IMR-90 (cell line): ENCODE data around the gene TNRC6C. TPM values are rescaled to one million over a fixed set of nuclear protein-coding genes. Genes with fewer than 3 reads are reported as not detected.
A peak's percentile ranks its signal among the peaks of the same experiment; 100 is the strongest.

ENCODE experiments used
- ATAC-seq: fragments of 200-7000 bp; cut with Tn5 transposase; 2 replicates; pipeline ENCODE4 v1.9.1; 2020; ENCODE audit warnings: low read depth, mild to moderate bottlenecking, moderate library complexity
- BruUV-seq: library from RNA; stranded (reverse); fragments of 400-500 nt; replicated peaks from 2 replicates; lab custom pipeline; 2021; lab: Mats Ljungman, UMichigan
- CTCF ChIA-PET: fragments of 300-600 bp; formaldehyde crosslinking; extraction: SDS; loops from one replicate; lab custom pipeline; 2021; ENCODE audit warnings: antibody characterized with exemption; lab: Yijun Ruan, JAX
- POLR2A ChIA-PET: fragments of 300-600 bp; sonication (Branson Sonifier 250); formaldehyde crosslinking; loops from one replicate; lab custom pipeline; 2022; ENCODE audit warnings: antibody characterized with exemption; ENCODE audit not compliant: unreplicated experiment; lab: Charles Lee
- DNase-seq: peaks from one replicate; pipeline ENCODE4 v3.0.0; 2013
- H2AFZ ChIP-seq: replicated peaks from 2 replicates; pipeline ENCODE3; 2013; ENCODE audit warnings: low read length, mild to moderate bottlenecking; ENCODE audit not compliant: poor library complexity
- H2AK5ac ChIP-seq: 2 replicates; pipeline ENCODE4 v1.6.1; 2013; ENCODE audit warnings: low read depth, low read length, inconsistent platforms
- H2AK9ac ChIP-seq: replicated peaks from 2 replicates; pipeline ENCODE3; 2013; ENCODE audit warnings: mild to moderate bottlenecking, low read depth, low read length, moderate library complexity; ENCODE audit not compliant: poor library complexity
- H2BK120ac ChIP-seq: 2 replicates; pipeline ENCODE4 v1.6.1; 2013; ENCODE audit warnings: low read depth, low read length, inconsistent platforms
- H2BK15ac ChIP-seq: 3 replicates; pipeline ENCODE4 v1.6.1; 2013; ENCODE audit warnings: low read depth, low read length, inconsistent platforms
- H2BK20ac ChIP-seq: 2 replicates; pipeline ENCODE4 v1.6.1; 2013; ENCODE audit warnings: low read depth, mild to moderate bottlenecking, inconsistent platforms, low read length, moderate library complexity
- H2BK5ac ChIP-seq: 2 replicates; pipeline ENCODE4 v1.6.1; 2013; ENCODE audit warnings: mild to moderate bottlenecking, low read depth, low read length, inconsistent platforms; ENCODE audit not compliant: poor library complexity, severe bottlenecking
- H3K14ac ChIP-seq: replicated peaks from 2 replicates; pipeline ENCODE4 v1.6.1; 2013; ENCODE audit warnings: low read depth, low read length, inconsistent platforms
- H3K18ac ChIP-seq: 2 replicates; pipeline ENCODE4 v1.6.1; 2013; ENCODE audit warnings: low read depth, low read length, control low read depth
- H3K23ac ChIP-seq: 2 replicates; pipeline ENCODE4 v1.6.1; 2013; ENCODE audit warnings: low read depth, low read length, inconsistent platforms
- H3K27ac ChIP-seq: 2 replicates; pipeline ENCODE4 v1.5.1; 2013; ENCODE audit warnings: mild to moderate bottlenecking, control low read depth, low read length; ENCODE audit not compliant: insufficient read depth
- H3K27me3 ChIP-seq: 2 replicates; pipeline ENCODE4 v1.6.1; 2013; ENCODE audit warnings: low read length; ENCODE audit not compliant: control insufficient read depth, insufficient read depth
- H3K36me3 ChIP-seq: 2 replicates; pipeline ENCODE4 v1.6.1; 2013; ENCODE audit warnings: low read length, mixed read lengths; ENCODE audit not compliant: control insufficient read depth, insufficient read depth
- H3K4ac ChIP-seq: 2 replicates; pipeline ENCODE4 v1.6.1; 2013; ENCODE audit warnings: low read depth, low read length, inconsistent platforms
- H3K4me1 ChIP-seq: 2 replicates; pipeline ENCODE4 v1.6.1; 2013; ENCODE audit warnings: low read length, mixed read lengths; ENCODE audit not compliant: control insufficient read depth, insufficient read depth
- H3K4me2 ChIP-seq: 2 replicates; pipeline ENCODE4 v1.6.1; 2013; ENCODE audit warnings: low read depth, mild to moderate bottlenecking, control low read depth, low read length, moderate library complexity
- H3K4me3 ChIP-seq: 2 replicates; pipeline ENCODE4 v1.5.1; 2013; ENCODE audit warnings: low read depth, mild to moderate bottlenecking, control low read depth, low read length, moderate library complexity; ENCODE audit not compliant: insufficient read depth
- H3K56ac ChIP-seq: 2 replicates; pipeline ENCODE4 v1.6.1; 2013; ENCODE audit warnings: low read length, inconsistent platforms; ENCODE audit not compliant: insufficient read depth; ENCODE audit errors: extremely low read depth
- H3K79me1 ChIP-seq, 2 experiments: 2 replicates each; pipeline ENCODE4 v1.6.1; 2013; ENCODE audit warnings: low read length in 2 of 2, inconsistent platforms in 1 of 2, low read depth in 1 of 2
- H3K9ac ChIP-seq: 2 replicates; pipeline ENCODE4 v1.6.1; 2013; ENCODE audit warnings: low read depth, low read length, control low read depth
- H3K9me1 ChIP-seq: 2 replicates; pipeline ENCODE4 v1.6.1; 2013; ENCODE audit warnings: low read length, inconsistent platforms; ENCODE audit not compliant: insufficient read depth
- H3K9me3 ChIP-seq: 2 replicates; pipeline ENCODE4 v1.6.1; 2013; ENCODE audit warnings: low read length; ENCODE audit not compliant: control insufficient read depth, insufficient read depth
- H4K20me1 ChIP-seq: 2 replicates; pipeline ENCODE4 v1.6.1; 2013; ENCODE audit warnings: low read length, inconsistent platforms; ENCODE audit not compliant: insufficient read depth
- H4K5ac ChIP-seq: 2 replicates; pipeline ENCODE4 v1.6.1; 2013; ENCODE audit warnings: mild to moderate bottlenecking, low read depth, low read length, control low read depth
- H4K8ac ChIP-seq, 2 experiments: 2 replicates each; pipeline ENCODE4 v1.6.1; 2013; ENCODE audit warnings: low read depth in 2 of 2, low read length in 2 of 2, control low read depth in 1 of 2, inconsistent platforms in 1 of 2
- H4K91ac ChIP-seq: 2 replicates; pipeline ENCODE4 v1.6.1; 2013; ENCODE audit warnings: low read depth, low read length, inconsistent platforms; ENCODE audit not compliant: insufficient read depth
- BHLHE40 ChIP-seq: fragments of 150-350 bp; IDR thresholded peaks from 2 replicates; pipeline ENCODE4 v1.6.1; 2016; ENCODE audit warnings: mild to moderate bottlenecking, low read depth, low read length
- CEBPB ChIP-seq: IDR thresholded peaks from 2 replicates; pipeline ENCODE4 v1.6.1; 2012; ENCODE audit warnings: low read depth, low read length, improper control_type of control experiment
- CHD1 ChIP-seq: IDR thresholded peaks from 2 replicates; pipeline ENCODE4 v1.6.1; 2012; ENCODE audit warnings: low read depth, low read length, improper control_type of control experiment
- FOS ChIP-seq: fragments of 150-350 bp; IDR thresholded peaks from 2 replicates; pipeline ENCODE4 v1.6.1; 2016; ENCODE audit warnings: low read depth, low read length
- MAFK ChIP-seq: IDR thresholded peaks from 2 replicates; pipeline ENCODE4 v1.6.1; 2012; ENCODE audit warnings: low read depth, low read length, improper control_type of control experiment
- MAZ ChIP-seq: IDR thresholded peaks from 2 replicates; pipeline ENCODE4 v1.6.1; 2012; ENCODE audit warnings: low read depth, mild to moderate bottlenecking, low read length, improper control_type of control experiment, moderate library complexity, borderline replicate concordance
- MXI1 ChIP-seq: IDR thresholded peaks from 2 replicates; pipeline ENCODE4 v1.6.1; 2012; ENCODE audit warnings: low read depth, mild to moderate bottlenecking, low read length, moderate library complexity, borderline replicate concordance
- NFE2L2 ChIP-seq: fragments of 150-350 bp; IDR thresholded peaks from 2 replicates; pipeline ENCODE4 v1.6.1; 2016; ENCODE audit warnings: low read depth, mild to moderate bottlenecking, low read length
- POLR2A ChIP-seq: IDR thresholded peaks from 2 replicates; pipeline ENCODE4 v1.6.1; 2012; ENCODE audit warnings: mild to moderate bottlenecking, low read depth, low read length
- RAD21 ChIP-seq: IDR thresholded peaks from 2 replicates; pipeline ENCODE4 v1.6.1; 2012; ENCODE audit warnings: low read length, improper control_type of control experiment
- RCOR1 ChIP-seq: IDR thresholded peaks from 2 replicates; pipeline ENCODE4 v1.6.1; 2012; ENCODE audit warnings: mild to moderate bottlenecking, low read length, improper control_type of control experiment; ENCODE audit not compliant: insufficient replicate concordance
- RFX5 ChIP-seq: IDR thresholded peaks from 2 replicates; pipeline ENCODE4 v1.8.0; 2012; ENCODE audit warnings: low read depth, mild to moderate bottlenecking, low read length, moderate library complexity
- SMC3 ChIP-seq: fragments of 150-350 bp; IDR thresholded peaks from 2 replicates; pipeline ENCODE4 v1.6.1; 2016; ENCODE audit warnings: low read depth, mild to moderate bottlenecking, antibody characterized with exemption, low read length, moderate library complexity
- WGBS, 2 experiments: methylation state at CpG; one replicate each; pipeline versions ENCODE4 v1.1.5 to v1.1.7; 2013; ENCODE audit warnings: missing lambda C conversion rate in 2 of 2; ENCODE audit not compliant: insufficient read length in 1 of 2; ENCODE audit errors: extremely low coverage in 2 of 2; 5-methylcytosine and 5-hydroxymethylcytosine counted together
- dilution Hi-C: fragments of 300-500 bp; cut with HindIII; formaldehyde crosslinking; loops from one replicate; pipeline ENCODE4 v1.14.3; 2018; ENCODE audit warnings: low sequenced_read_pairs; ENCODE audit not compliant: unreplicated experiment
- in situ Hi-C: fragments of 300-500 bp; cut with MboI; formaldehyde crosslinking; loops from 3 replicates; pipeline ENCODE4 v1.14.3; 2019; ENCODE audit warnings: low sequenced_read_pairs, inconsistent platforms, mixed read lengths
- intact Hi-C: fragments of 100-400 bp; cut with micrococcal nuclease; formaldehyde crosslinking; loops from 2 replicates; pipeline ENCODE4 v1.10.0; 2022
- polyA plus RNA-seq, 3 experiments: library from polyadenylated mRNA; depleted of rRNA; stranded (reverse); fragments of >200 nt; gene quantifications; 2 replicates each; pipeline ENCODE4 v1.2.3, GENCODE V29; 2012; ENCODE audit warnings: low replicate concordance in 1 of 3
- total RNA-seq: library from RNA; depleted of rRNA; stranded (reverse); fragments of >200 nt; gene quantifications from 2 replicates; pipeline ENCODE4 v1.2.3, GENCODE V29; 2012
- TF ChIP-seq, protein P1 (sequence below): fragments of 150-350 bp; IDR thresholded peaks from 2 replicates; pipeline ENCODE4 v1.6.1; 2017; ENCODE audit warnings: mild to moderate bottlenecking, antibody characterized with exemption, low read length, low read depth
- TF ChIP-seq, protein P2 (sequence below): fragments of 150-350 bp; IDR thresholded peaks from 2 replicates; pipeline ENCODE4 v1.6.1; 2016; ENCODE audit warnings: low read depth, mild to moderate bottlenecking, low read length, moderate library complexity, borderline replicate concordance
- TF ChIP-seq, protein P3 (sequence below): conservative IDR thresholded peaks from 2 replicates; pipeline ENCODE4 v1.5.1; 2012; ENCODE audit warnings: mild to moderate bottlenecking, low read depth, low read length, improper control_type of control experiment

The TNRC6C gene
- total and polyA plus RNA-seq, 2 of the 4 experiments (the other 2 are of a cell fraction), result 1.6 to 2.7 TPM

GRCh38 chr17:77963441-77963840 is 4.9 kb downstream of the TNRC6C start:
- DNase-seq (peak; percentile 93), ATAC-seq (peak; percentile 55)
- H4K20me1 ChIP-seq, result peaks cover 45% of the 10 kb centered on the region; the same call in 1 of the 2 replicates
- no CpG with 5 or more reads among the region's 2 CpGs for WGBS, 2 experiments
- no peaks in the 10 kb centered on the region; the same call in 1 of the 2 replicates for H3K4me1 ChIP-seq
- ChIA-PET CTCF (interaction anchor here (0.6 to 2.2 kb wide), 4 partner anchors 26 to 404 kb away, joined by 3 to 8 read pairs (median 3); no protein-coding TSS in a partner anchor), POLR2A (no interaction called here)
- no peak overlapping the region for H3K27ac ChIP-seq
- in situ Hi-C loops (no loop called here), dilution Hi-C loops (no loop called here), intact Hi-C loops (loop anchor here (2.0 to 5.0 kb wide), 2 partner anchors 49 to 421 kb away; no protein-coding TSS in a partner anchor)
- no peak overlapping the region for H3K18ac ChIP-seq
- no peak for TF ChIP-seq MAFK
- TF ChIP-seq FOS, result no peak
- no peak for TF ChIP-seq SMC3
- TF ChIP-seq, protein P1, sequence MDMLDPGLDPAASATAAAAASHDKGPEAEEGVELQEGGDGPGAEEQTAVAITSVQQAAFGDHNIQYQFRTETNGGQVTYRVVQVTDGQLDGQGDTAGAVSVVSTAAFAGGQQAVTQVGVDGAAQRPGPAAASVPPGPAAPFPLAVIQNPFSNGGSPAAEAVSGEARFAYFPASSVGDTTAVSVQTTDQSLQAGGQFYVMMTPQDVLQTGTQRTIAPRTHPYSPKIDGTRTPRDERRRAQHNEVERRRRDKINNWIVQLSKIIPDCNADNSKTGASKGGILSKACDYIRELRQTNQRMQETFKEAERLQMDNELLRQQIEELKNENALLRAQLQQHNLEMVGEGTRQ, result no peak
- TF ChIP-seq RFX5, result no peak
- no peak for TF ChIP-seq RAD21
- no peak for TF ChIP-seq POLR2A
- TF ChIP-seq RCOR1, result no peak
- TF ChIP-seq CHD1, result no peak
- TF ChIP-seq NFE2L2, result no peak
- no peak for TF ChIP-seq CEBPB
- TF ChIP-seq, protein P2, sequence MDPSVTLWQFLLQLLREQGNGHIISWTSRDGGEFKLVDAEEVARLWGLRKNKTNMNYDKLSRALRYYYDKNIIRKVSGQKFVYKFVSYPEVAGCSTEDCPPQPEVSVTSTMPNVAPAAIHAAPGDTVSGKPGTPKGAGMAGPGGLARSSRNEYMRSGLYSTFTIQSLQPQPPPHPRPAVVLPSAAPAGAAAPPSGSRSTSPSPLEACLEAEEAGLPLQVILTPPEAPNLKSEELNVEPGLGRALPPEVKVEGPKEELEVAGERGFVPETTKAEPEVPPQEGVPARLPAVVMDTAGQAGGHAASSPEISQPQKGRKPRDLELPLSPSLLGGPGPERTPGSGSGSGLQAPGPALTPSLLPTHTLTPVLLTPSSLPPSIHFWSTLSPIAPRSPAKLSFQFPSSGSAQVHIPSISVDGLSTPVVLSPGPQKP, result no peak
- TF ChIP-seq, protein P3, sequence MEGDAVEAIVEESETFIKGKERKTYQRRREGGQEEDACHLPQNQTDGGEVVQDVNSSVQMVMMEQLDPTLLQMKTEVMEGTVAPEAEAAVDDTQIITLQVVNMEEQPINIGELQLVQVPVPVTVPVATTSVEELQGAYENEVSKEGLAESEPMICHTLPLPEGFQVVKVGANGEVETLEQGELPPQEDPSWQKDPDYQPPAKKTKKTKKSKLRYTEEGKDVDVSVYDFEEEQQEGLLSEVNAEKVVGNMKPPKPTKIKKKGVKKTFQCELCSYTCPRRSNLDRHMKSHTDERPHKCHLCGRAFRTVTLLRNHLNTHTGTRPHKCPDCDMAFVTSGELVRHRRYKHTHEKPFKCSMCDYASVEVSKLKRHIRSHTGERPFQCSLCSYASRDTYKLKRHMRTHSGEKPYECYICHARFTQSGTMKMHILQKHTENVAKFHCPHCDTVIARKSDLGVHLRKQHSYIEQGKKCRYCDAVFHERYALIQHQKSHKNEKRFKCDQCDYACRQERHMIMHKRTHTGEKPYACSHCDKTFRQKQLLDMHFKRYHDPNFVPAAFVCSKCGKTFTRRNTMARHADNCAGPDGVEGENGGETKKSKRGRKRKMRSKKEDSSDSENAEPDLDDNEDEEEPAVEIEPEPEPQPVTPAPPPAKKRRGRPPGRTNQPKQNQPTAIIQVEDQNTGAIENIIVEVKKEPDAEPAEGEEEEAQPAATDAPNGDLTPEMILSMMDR, result no peak
- no peak for TF ChIP-seq BHLHE40
- TF ChIP-seq MXI1, result no peak
- TF ChIP-seq MAZ, result no peak
- H3K9ac ChIP-seq, result no peak overlapping the region
- H4K91ac ChIP-seq, result no peak overlapping the region
- no TSS peak for BruUV-seq
- no peak overlapping the region for H2AK9ac ChIP-seq
- H2AK5ac ChIP-seq, result no peak overlapping the region
- no peak overlapping the region for H3K14ac ChIP-seq
- H3K56ac ChIP-seq, result no peak overlapping the region
- no peak overlapping the region for H2BK20ac ChIP-seq
- H3K4me2 ChIP-seq, result no peak overlapping the region
- H2BK120ac ChIP-seq, result no peak overlapping the region
- H2BK15ac ChIP-seq, result no peak overlapping the region
- H3K9me1 ChIP-seq, result peaks cover 15% of the 10 kb centered on the region
- peaks cover 29 to 66% of the 10 kb centered on the region in 2 experiments for H3K79me1 ChIP-seq
- H4K5ac ChIP-seq, result no peak overlapping the region
- no peak overlapping the region for H3K23ac ChIP-seq
- H2AFZ ChIP-seq, result no peak overlapping the region
- H3K36me3 ChIP-seq, result no peaks in the 10 kb centered on the region
- no peak overlapping the region for H4K8ac ChIP-seq
- no peaks in the 10 kb centered on the region for H3K27me3 ChIP-seq
- H3K9me3 ChIP-seq, result no peaks in the 10 kb centered on the region
- H2BK5ac ChIP-seq, result no peak overlapping the region
- no peak overlapping the region for H3K4me3 ChIP-seq
- no peak overlapping the region for H3K4ac ChIP-seq
